ENCODE results near the gene GADL1.

GADL1 gene

DNA sequence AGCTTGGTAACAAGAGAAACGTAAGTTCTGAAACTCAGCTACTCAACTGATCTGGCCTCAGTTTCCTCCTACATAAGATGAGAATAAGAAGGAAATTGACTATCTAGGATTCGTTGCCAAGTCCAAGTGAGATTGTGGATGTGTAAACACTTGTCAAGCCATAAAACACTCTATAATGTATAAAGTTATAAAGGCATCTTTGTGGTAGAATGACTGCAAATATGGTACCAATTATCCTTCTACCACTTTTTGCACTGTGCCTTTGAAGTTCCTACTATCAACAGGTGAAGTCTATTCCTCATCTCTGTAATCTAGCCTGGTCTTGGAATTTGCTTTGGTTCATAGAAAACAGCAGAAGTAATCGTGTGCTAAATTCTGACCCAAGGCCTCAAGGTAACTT, 138.2 kb downstream of the GADL1 start:
- no peak for DNase-seq (ENCODE audit: low read depth)

- no peak for DNase-seq (ENCODE audit: low read depth)
Measured at GRCh38 chr3:30754426-30754825, 140.0 kb downstream of the GADL1 start.

GRCh38 chr3:30753766-30754165, 140.7 kb downstream of the GADL1 start:
- no peak for DNase-seq (ENCODE audit: low read depth)

GRCh38 chr3:30752970-30753369, 141.5 kb downstream of the GADL1 start:
- DNase-seq (ENCODE audit: low read depth), result peak; percentile 87

- DNase-seq (ENCODE audit: low read depth), result no peak
Measured at GRCh38 chr3:30752491-30752890, 142.0 kb downstream of the GADL1 start.

DNA sequence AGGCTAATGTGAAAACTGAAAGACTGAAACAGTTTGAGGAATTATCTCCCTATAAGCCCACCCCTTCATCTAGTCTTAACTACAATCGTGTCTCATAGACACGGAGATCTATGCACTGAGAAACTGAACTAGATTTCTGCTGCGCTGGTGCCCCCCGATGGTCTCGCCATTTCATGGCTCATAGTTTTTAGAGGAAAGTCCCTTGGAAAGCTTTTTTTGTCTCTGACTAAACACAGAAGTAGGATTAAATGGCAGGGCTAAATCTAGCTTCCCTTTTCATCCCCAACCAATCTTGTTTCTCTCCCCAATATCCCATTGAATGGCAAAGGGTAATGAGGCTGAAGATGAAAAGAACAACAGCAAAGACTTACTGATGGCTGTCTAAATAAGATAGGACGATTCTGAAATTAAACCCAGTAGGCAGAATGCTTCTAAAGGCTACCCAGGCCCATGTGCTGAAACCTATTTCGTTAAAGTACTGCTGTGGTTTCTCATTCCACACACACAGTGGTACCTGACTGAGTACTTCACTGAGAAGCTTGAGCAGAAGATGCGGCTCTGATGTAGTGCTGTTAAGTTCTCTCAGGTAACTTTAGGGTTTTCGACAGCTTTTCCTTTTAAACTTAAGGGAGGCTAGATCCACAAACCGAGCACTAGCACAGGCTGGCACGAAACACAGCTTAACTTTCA, 142.7 kb downstream of the GADL1 start:
- peak; percentile 53 for DNase-seq (ENCODE audit: low read depth)

DNA sequence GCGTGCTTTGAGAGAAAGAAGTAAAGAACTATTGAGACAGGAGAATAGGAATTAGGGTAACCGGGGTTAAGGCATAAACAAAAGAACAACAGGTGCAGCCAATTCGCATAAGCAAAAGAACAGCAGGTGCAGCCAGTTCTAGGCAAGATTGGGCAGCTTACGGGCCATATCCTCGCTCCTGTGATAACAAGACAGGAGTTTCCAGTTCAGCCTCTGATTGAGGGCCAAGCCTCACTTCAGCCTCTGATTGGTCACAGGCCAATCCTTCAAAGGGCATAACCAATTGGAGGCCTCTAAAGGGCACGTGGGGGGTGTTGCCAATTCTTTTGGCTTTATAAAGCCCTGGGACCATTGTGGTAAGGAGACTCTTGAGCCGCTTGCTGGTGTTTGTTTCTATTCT, 143.5 kb downstream of the GADL1 start:
- no peak for DNase-seq (ENCODE audit: low read depth)

GRCh38 chr3:30749230-30749629, 145.2 kb downstream of the GADL1 start:
- peak; percentile 29 for DNase-seq (ENCODE audit: low read depth)

DNA sequence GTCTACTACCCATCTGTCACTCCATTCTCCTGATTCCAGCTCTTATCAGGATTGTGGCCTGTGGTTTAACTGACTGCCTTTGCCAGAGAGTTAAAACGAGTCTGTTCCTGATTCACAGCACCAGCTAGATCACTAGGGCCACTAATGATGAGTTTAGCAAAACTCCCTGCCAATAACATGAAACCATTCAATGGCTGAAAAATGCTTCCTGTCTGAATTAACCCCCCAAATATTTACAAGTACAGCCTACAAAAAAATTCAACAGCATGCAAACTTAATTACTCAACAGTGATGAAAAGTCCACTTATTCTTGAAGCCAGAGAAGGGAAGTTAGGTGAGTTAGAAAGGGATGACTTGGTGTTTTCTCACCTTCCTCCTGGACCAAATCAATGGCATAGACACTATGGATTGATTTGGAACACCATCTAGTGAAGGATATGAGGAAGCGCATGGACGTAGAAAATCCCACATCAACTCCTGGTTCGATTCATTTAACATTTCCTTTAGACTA, 146.6 kb downstream of the GADL1 start:
- DNase-seq (ENCODE audit: low read depth), result peak; percentile 88

GRCh38 chr3:30743641-30744317, 150.7 kb downstream of the GADL1 start:
- no peak for DNase-seq (ENCODE audit: low read depth)

DNA sequence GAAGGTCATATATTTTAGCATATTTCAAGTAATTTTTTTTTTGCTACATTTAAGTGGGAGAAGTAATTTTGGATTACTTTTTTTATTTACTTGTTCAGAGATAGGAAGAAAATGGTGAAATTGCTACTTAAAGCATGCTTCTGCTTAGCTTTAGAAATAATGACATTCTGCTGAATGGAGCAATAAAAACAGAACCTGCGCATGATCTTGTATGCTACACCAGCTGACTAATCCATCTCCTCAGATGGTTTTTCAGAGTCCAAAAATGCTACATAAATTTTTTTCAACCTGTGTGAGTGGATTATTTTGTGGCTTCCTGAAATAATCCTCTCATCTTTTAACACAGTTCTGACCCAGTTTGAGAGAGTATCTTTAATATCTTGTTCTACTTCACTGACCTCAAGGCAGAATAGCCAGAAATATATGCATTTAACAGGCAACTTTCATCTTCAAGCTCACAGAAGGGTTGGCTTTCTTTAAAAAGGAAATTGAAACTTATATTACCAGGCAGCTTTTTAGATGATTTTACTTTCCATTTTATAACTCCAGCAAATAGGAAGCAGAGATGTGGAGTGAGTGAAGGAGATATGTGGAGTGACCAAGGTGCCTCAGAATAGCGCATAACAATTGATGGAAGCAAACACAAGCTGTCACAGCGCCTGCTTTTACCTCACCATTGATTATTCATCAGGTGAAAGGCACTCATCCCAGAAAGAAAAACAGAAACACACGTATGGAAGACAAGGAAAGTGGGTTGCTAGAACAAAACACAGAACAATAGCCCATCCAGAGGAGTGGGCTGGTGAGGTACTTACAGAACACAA, 151.5 kb downstream of the GADL1 start:
- peak; percentile 79 for DNase-seq (ENCODE audit: low read depth)

GRCh38 chr3:30741889-30742288, 152.6 kb downstream of the GADL1 start:
- no peak for DNase-seq (ENCODE audit: low read depth)

DNA sequence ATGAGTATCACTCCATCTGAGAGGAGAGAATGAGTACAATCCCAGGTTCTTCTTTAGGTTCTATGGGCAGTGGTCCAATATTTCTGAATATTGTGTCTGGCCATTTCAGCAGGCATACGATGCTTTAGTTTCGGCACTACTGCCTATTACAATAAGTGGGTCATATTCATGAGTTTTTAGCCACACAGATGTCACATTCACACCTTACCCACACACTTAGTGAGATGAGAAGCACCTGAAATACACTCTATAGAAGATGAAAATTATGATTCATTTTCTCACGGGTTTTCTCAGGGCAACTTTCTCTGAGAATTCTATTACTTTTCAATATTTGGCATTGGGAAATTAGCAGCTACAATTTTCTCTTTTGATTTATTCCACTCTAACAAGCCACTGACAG, 155.9 kb downstream of the GADL1 start:
- no peak for DNase-seq (ENCODE audit: low read depth)

DNA sequence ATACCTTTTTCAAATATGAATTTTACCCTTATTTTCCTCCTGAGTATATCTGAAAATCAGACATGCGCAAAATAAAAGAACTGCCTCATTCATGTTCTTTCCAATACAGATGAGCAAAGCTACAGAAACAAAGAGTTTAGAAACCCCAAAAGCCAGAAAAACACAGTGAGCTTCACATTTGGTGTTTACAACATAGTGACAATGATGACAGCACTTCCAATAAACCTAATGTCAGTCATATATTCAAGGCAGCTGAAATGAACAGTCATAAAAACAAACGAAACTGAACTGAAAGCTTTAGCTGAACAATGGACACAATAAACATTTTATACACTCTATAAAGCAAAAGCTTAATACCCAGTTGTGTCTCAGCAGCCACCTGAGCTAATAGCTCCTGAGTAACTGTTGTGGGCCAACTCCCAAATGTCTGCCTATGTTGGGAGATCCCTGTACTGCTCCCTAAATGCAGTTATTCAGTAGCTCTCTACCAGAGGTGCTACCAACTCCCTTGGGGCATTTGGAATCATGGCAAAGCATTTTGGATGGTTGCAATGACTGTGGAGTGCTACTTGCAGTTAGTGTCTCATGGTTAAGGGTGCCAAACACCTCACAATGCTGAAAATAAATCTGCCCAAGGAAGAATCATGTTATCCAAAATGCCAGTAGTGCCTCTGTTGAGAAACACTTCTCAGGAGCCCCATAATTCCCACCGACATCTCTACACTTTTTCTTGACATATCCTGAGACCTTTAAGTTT, 156.5 kb downstream of the GADL1 start:
- no peak for DNase-seq (ENCODE audit: low read depth)

- no peak for DNase-seq (ENCODE audit: low read depth)
Measured at GRCh38 chr3:30733696-30734095, 160.8 kb downstream of the GADL1 start.

DNA sequence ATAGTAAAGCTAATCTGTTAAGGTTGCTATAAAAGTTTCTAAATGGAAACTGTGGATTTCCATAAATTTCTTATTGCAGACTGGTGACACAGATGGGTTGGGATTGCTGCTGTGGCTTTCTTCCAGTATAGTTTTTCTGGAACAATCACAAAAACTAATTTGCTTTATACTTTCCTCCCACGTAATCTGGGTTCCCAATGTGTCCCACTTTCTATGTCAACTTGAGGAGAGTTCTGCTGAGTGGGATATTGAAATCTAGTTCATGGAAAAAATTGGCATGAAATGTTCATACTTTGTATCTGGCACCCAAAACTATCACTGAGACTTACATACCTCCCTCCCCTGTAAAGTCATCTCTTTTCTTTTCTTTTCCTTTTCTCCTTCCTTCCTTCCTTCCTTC, 161.3 kb downstream of the GADL1 start:
- no peak for DNase-seq (ENCODE audit: low read depth)

DNA sequence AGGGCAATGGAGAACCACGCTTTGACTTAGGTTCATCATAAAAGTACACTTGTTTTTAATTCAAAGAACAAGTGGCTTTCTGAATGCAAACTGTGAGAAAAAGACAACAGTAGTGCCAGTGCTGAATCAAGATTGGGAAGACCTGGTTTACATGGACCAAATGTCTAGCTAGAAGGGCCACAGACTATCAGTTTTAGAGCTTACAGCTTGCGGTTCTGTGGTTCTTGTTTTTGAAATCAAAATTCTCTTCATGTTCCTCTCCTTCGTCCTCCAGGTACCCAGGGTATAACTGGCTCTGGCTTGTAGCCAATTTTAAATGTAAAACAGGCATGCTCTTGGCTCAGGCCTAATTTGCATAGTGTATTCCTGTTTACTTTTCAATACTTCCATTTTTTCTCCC, 163.5 kb downstream of the GADL1 start:
- no peak for DNase-seq (ENCODE audit: low read depth)

DNA sequence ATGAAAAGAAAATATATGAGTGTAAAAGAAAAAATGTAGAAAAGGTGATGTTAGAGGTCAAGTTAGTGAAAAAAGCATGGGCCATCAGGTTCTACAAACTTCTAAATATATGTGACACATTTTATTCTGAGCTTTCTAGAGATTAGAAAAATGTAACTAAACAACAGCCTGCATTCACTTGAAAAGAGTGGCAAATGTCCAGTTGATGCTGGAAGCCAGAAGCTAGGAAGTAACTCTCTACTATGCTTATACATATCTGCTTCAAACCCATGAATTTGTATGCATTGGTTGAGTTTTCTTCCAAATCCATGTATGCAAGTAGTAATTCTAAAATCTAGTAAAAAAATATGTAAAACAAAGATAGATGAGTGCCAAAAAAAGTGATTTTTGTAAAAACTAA, 164.5 kb downstream of the GADL1 start:
- no peak for DNase-seq (ENCODE audit: low read depth)

DNA sequence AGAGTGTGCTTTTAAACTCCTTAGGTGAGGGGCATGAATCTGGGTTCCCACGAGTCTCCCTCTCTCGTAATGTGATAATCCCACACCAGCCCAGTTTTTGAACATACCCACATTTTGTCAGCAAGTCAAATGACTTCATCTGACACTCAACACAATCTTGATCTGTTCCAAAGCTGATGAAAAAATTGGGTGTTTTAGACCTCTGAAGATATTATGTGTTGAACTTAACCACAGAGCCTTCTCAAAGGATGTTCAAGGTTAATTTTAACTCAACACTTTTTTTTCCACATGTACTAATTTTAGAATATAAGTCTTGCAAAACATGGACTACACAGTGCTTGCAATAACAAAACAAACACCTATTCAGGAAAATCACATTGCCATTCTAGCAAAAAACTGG, 164.9 kb downstream of the GADL1 start:
- DNase-seq (ENCODE audit: low read depth), result no peak

DNA sequence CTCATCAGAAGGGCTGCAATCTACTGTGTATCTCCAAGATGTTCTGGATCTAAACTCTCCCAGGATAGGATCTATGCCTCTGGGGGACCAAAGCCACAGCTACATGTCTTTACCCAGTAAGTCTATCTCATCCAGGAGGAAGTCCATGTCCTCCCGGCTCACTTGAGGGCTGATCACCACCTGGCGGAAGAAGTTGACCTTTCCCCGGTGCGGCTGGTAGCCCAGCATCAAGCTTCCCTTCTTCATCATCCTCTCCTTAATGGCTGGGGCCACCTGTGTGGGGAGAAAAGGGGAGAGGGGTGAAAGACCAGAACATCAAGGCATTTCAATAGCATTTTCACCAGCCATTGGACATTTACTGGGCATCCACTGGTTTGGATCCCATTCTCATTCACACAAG, 166.3 kb downstream of the GADL1 start:
- DNase-seq (ENCODE audit: low read depth), result no peak

DNA sequence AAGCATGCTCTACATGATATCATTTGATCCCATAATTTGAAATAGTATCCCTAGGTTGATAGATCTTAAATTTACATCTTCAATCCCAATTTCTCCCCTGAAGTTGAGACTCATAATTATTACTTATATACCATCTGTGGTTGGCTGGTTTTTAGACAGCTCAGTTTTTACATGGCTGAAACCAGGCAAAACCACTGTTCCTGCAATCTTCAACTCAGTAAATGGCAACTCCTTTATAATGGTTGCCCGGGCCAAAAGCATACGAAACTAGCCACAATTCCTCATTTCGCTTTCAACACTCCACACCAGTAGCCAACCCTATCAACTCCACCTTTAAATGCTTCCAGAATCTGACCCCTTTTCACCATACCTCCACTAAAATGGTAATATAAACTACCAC, 169.6 kb downstream of the GADL1 start:
- no peak for DNase-seq (ENCODE audit: low read depth)

DNA sequence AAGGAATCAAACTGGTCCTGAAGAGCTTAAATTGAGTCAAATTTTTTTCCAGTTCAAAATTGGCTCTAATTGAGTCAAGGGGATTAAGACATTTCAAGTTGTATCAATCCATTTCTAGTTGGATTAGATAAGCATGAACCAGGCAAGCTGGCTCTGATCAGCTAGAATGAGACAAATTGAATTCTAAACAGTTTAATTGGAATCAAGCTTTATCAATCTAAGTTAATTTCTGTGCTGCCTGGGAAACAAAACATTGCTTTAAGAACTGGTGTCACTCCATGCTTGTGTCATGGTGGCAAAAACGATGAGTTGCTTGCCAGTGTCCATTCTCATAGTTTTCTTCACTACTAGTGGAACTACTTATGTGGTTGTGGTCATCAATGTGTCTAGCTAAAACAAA, 171.2 kb downstream of the GADL1 start:
- no peak for DNase-seq (ENCODE audit: low read depth)
